Measurements from ENCODE around the gene CCDC71L. TPM values are rescaled to one million over a fixed set of nuclear protein-coding genes. Genes with fewer than 3 reads are reported as not detected.

CCDC71L gene
- total and polyA plus RNA-seq, 2 donors (not counting 3 experiments of a cell fraction or from before 2014, with no cell fraction given): 60.3 to 62.5 TPM

- peaks cover 2% of the 10 kb centered on the region for H3K9me3 ChIP-seq (replicated peaks; ENCODE audit: control insufficient read depth, insufficient read depth, low read length)
- H3K79me2 ChIP-seq (ENCODE audit: control insufficient read depth, insufficient read depth, low read length): no peaks in the 10 kb centered on the region
- BruUV-seq (replicated peaks): no TSS peak
- DNase-seq (ENCODE audit: low read depth, low spot score) (peak; percentile 73), FAIRE-seq (peak; percentile 26)
- TF ChIP-seq MAX (IDR thresholded peaks at IDR 0.05; ENCODE audit: insufficient read depth, insufficient read length) (no peak), CTCF (IDR thresholded peaks at IDR 0.05; ENCODE audit: extremely low read depth in 1 of 2, insufficient read depth in 1 of 2, low read depth in 1 of 2, low read length in 2 of 2) (no peak), JUN (IDR thresholded peaks at IDR 0.05; ENCODE audit: borderline replicate concordance, insufficient read depth, insufficient read length, low read depth) (no peak), FOS (IDR thresholded peaks at IDR 0.05; ENCODE audit: borderline replicate concordance, insufficient read depth, low read length) (no peak)
- no peaks in the 10 kb centered on the region for H3K4me1 ChIP-seq (ENCODE audit: control insufficient read depth, extremely low read depth, insufficient read depth, low read length)
- H3K9ac ChIP-seq (replicated peaks; ENCODE audit: extremely low read depth, insufficient read depth, low read length): no peak overlapping the region
- no peak overlapping the region for H3K4me2 ChIP-seq (ENCODE audit: insufficient read depth, low read length)
- dilution Hi-C loops (cut with MboI; ENCODE audit: extremely low pct_ligation_motif_present, low sequenced_read_pairs): no loop called here
- ChIA-PET CTCF (interaction anchor here (1.3 kb wide), 1 partner anchor 442 kb away, joined by 3 read pairs; no protein-coding TSS in a partner anchor), POLR2A (interaction anchor here (1.0 kb wide), 1 partner anchor 28 kb away, joined by 5 read pairs; no protein-coding TSS in a partner anchor)
- intact Hi-C loops (cut with micrococcal nuclease): no loop called here
- no peak overlapping the region for H2AFZ ChIP-seq (ENCODE audit: low read depth, low read length)
- H3K4me3 ChIP-seq (replicated peaks in 1 of 3; ENCODE audit: insufficient read depth in 1 of 3, low read depth in 1 of 3, low read length in 3 of 3): no peak overlapping the region
- H3K27ac ChIP-seq (ENCODE audit: insufficient read depth, low read depth, low read length): no peak overlapping the region
- no peaks in the 10 kb centered on the region for H3K36me3 ChIP-seq (ENCODE audit: control insufficient read depth in 2 of 2, extremely low read depth in 1 of 2, insufficient read depth in 2 of 2, low read length in 2 of 2)
- H4K20me1 ChIP-seq (replicated peaks; ENCODE audit: control insufficient read depth, extremely low read depth, insufficient read depth, low read length): no peaks in the 10 kb centered on the region
- no peaks in the 10 kb centered on the region for H3K27me3 ChIP-seq (ENCODE audit: control insufficient read depth in 2 of 2, insufficient read depth in 2 of 2, low read length in 2 of 2)
- H3K9me1 ChIP-seq (replicated peaks; ENCODE audit: control insufficient read depth, extremely low read depth, insufficient read depth, low read length): no peaks in the 10 kb centered on the region
These were observed 42.5 kb downstream of the CCDC71L start for GRCh38 chr7:106618480-106618879.

GRCh38 chr7:106617860-106618259 is 43.1 kb downstream of the CCDC71L start:
- dilution Hi-C loops (cut with MboI; ENCODE audit: extremely low pct_ligation_motif_present, low sequenced_read_pairs): no loop called here
- Histone ChIP-seq H4K20me1 (replicated peaks; ENCODE audit: control insufficient read depth, extremely low read depth, insufficient read depth, low read length) (no peaks in the 10 kb centered on the region), H3K9me1 (replicated peaks; ENCODE audit: control insufficient read depth, extremely low read depth, insufficient read depth, low read length) (no peaks in the 10 kb centered on the region), H3K9me3 (replicated peaks; ENCODE audit: control insufficient read depth, insufficient read depth, low read length) (peaks cover 2% of the 10 kb centered on the region), H3K27ac (ENCODE audit: insufficient read depth, low read depth, low read length) (no peak overlapping the region), H3K27me3 (ENCODE audit: control insufficient read depth in 2 of 2, insufficient read depth in 2 of 2, low read length in 2 of 2) (no peaks in the 10 kb centered on the region), H3K4me2 (ENCODE audit: insufficient read depth, low read length) (no peak overlapping the region), H2AFZ (ENCODE audit: low read depth, low read length) (no peak overlapping the region), H3K9ac (replicated peaks; ENCODE audit: extremely low read depth, insufficient read depth, low read length) (no peak overlapping the region), H3K4me3 (replicated peaks in 1 of 3; ENCODE audit: insufficient read depth in 1 of 3, low read depth in 1 of 3, low read length in 3 of 3) (no peak overlapping the region), H3K79me2 (ENCODE audit: control insufficient read depth, insufficient read depth, low read length) (no peaks in the 10 kb centered on the region), H3K36me3 (ENCODE audit: control insufficient read depth in 2 of 2, extremely low read depth in 1 of 2, insufficient read depth in 2 of 2, low read length in 2 of 2) (no peaks in the 10 kb centered on the region), H3K4me1 (ENCODE audit: control insufficient read depth, extremely low read depth, insufficient read depth, low read length) (no peaks in the 10 kb centered on the region)
- CTCF ChIA-PET: no interaction called here
- BruUV-seq (replicated peaks): no TSS peak
- DNase-seq (ENCODE audit: low read depth, low spot score): no peak
- intact Hi-C loops (cut with micrococcal nuclease): no loop called here
- TF ChIP-seq EZH2 (IDR thresholded peaks at IDR 0.05; ENCODE audit: borderline replicate concordance, low read depth, low read length, severe bottlenecking): no peak
- no peak for FAIRE-seq
- POLR2A ChIA-PET: no interaction called here
